ENCODE measurements around the gene CAMK1D.
A peak's percentile ranks its signal among the peaks of the same experiment; 100 is the strongest.

The CAMK1D gene

DNA sequence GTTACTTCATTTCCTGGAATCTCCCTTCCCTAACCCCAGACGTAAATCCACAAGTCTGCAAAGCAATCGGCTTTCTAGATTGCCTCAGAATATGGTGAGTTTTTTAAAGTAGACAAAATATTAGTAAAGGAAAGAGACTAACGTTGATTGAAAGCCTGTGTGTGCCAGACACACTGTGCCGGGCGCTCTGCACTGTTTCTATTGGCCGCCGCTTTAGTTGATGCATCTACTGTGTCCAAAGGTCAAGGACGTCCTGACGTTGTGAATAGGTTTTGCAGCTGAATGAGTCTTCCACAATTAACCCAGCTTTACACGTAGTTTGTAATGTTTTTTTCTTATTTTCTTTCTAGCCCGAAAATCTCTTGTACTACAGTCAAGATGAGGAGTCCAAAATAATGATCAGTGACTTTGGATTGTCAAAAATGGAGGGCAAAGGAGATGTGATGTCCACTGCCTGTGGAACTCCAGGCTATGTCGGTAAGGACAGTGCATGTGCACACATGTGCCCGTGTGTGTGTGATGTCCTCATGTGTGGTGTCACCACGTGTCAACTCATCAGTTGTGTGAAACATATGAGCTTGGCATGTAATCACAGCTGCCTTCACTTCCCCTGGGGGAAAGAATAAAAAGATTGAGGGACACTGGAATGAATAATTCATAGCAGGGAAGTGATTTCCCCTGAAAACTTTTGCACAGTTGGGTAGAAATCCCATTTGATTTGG, 420.1 kb downstream of the CAMK1D start:
- DNase-seq (ENCODE audit: low spot score) = no peak

GRCh38 chr10:12771981-12772760, 422.8 kb downstream of the CAMK1D start:
- DNase-seq (ENCODE audit: low spot score) = no peak

GRCh38 chr10:12772797-12773587, 423.6 kb downstream of the CAMK1D start:
- no peak for DNase-seq (ENCODE audit: low spot score)

DNA sequence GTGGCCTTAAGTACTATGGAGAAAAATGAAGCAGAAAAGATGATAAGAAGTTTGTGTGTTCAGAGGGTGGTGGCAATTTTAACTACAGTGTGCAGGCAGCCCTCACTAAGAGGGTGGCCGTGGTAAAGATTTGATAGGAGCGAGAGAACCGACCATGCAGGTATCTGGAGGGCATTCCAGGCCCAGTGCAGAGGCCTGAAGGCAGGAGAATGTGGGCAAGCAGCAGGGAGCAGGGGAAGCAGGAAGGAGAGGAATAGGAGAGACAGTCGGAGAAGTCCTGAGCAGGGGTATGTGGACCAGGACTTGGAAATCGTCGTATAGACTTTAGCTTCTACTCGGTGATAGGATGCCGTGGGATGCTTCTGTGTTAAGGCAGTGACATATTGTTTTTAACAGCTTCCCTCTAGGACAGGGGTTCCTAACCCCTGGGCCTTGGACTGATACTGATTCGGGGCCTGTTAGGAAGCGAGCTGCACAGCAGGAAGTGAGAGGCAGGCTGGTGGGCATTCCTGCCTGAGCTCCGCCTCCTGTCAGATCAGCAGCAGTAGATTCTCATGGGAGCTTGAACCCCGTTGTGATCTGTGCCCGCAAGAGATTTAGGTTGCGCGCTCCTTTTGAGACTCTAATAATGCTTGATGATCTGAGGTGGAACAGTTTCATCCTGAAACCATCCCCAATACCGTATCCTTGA, 425.0 kb downstream of the CAMK1D start:
- no peak for DNase-seq (ENCODE audit: low spot score)

- DNase-seq (ENCODE audit: low spot score) = no peak
These were observed 428.7 kb downstream of the CAMK1D start for GRCh38 chr10:12777840-12778585.

DNA sequence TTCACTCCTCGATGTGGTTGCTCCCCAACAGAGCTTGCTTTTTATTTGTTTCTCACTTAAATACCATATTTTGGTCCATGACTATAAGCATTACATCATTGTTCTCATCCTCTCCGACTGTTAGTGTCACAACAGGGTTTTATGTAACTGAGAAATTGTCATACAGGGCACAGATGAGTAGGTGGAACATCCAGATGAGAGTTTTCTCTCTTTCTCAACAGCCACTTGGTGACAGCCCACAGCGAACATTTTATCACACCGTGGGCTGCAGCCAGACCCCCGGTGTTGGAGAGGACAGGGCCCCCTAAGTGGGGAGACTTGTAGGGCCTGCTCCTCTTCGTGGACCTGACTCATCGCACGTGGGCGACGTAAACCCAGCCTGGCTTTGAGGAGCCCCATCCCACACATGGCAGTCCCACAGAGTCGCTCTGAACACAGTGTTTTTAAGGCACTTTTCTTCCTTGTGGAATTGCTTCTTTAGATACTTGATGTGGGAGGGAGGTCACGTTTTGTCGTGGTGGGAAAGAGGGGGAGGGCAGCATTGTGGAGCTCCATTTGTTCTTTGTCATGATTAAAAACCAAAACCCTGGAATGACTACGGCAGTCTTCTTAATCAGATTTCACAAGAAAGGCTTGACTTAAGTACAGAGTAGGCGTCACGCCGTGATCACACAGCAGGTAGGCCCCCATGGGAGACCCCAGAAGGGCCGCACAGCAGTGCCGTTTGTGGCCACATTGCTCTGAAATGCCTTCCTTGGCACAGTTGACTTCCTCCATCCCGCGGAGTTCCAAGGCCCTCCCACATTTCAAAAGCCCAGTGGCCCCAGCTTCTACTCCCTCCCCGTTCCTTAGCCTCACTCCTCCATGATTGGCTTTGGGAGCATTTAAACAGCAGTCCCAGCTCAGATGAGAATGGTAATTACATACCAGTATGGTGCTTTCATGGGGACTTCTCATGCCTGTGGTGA, 431.6 kb downstream of the CAMK1D start:
- DNase-seq (ENCODE audit: low spot score) = no peak

- no peak for DNase-seq (ENCODE audit: low spot score)
These were observed 432.6 kb downstream of the CAMK1D start for GRCh38 chr10:12781976-12782375.

DNA sequence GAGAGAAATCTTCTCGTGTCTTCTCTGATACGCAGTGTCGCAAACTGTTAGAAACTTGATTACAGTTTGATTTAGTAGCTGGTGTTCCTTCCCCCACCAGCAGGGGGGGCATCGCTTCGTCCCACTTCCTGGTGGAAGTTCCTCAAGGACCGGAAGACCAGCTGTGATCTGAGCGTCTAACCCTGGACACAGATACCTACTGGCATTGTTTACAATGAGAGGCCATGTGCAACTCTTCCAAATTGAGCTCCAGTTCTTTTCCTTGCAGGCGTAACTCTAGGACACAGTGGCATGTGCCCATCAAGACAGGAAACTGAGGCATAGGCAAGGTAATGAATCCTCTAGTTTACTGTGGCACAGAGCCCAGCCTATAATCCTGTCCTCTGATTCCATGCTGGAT, 433.2 kb downstream of the CAMK1D start:
- peak; percentile 61 for DNase-seq (ENCODE audit: low spot score)

GRCh38 chr10:12783293-12783692, 433.9 kb downstream of the CAMK1D start:
- DNase-seq (ENCODE audit: low spot score) = no peak

DNA sequence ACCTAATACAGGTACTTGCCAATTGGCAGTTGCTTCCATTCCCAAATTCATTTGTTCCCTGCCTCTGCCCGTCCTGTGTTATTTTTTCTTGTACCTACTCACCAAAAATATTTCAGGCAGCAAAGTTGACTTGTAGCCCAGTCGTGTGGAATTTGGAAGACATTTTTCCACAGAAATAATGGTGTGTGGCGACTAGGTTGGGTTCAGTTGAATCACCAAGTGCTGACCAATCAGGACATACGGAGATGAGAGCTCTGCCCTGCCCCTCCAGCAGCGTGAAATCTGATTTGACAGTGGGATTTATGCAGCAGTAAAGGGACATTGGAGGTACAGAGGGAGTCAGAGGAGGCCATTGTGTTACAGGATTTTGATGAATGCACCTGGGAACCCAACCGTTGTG, 435.3 kb downstream of the CAMK1D start:
- DNase-seq (ENCODE audit: low spot score) = no peak

DNA sequence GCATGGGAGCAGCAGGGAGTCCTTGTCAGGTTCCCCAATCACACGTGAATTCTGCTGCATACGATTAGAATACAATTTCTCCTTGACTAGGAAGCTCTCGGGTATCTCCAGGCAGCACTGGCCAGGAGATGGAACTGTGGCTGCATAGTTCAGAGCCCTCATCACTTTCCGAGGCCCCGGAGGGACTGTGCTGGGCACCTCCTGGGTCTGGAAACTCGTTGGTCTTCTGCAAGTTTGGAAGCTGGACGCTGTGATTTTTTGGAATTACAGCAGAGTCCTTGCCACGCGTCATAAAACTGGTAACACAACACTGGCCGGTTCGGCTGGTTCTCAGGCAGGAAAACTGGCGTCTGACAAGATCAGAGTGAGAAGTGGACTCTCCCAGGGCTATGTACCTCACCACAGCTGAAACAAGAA, 436.1 kb downstream of the CAMK1D start:
- DNase-seq (ENCODE audit: low spot score) = no peak

- DNase-seq (ENCODE audit: low spot score) = no peak
These were observed 437.9 kb downstream of the CAMK1D start for GRCh38 chr10:12787297-12787696.

DNA sequence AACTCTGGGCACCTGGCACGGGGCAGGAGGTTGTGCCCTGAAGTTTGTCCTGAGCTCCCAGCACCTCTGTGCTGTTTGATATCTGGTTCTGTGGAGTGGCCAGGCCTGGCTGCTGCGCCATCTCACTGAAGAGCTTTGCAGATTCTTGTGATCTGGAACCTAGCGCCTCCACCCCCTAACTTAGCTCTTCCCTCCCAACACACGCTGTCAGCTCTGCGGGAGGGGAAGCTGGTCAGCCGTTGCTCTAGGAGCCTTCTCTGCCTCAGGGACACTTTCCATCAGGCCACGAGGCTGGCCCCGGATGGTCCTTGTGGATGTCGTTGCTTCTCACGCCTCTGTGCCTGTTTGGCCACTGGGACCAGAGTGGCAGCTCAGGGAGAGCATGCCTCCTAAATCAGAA, 438.9 kb downstream of the CAMK1D start:
- DNase-seq (ENCODE audit: low spot score) = no peak

DNA sequence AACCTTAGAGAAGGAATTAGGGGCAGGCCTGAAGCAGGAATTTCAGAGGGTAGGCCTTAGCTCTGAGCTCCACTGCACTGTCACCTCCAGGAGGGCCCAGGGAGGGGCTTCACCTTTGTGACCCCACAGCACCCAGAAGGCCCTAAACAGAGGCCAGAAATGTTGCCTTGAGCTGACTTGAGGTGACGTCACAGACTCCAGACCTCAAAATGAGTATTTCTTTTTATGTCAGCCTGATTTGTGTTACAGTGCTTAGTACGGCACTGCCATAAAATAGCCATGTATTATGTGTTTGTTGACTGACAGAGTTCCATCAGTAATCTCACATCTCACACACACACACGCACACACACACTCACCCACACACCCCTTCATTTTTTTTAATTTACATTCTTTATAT, 440.9 kb downstream of the CAMK1D start:
- DNase-seq (ENCODE audit: low spot score) = no peak

- no peak for DNase-seq (ENCODE audit: low spot score)
These were observed 442.4 kb downstream of the CAMK1D start for GRCh38 chr10:12791728-12792127.

GRCh38 chr10:12792889-12793556, 443.7 kb downstream of the CAMK1D start:
- DNase-seq (ENCODE audit: low spot score) = no peak

DNA sequence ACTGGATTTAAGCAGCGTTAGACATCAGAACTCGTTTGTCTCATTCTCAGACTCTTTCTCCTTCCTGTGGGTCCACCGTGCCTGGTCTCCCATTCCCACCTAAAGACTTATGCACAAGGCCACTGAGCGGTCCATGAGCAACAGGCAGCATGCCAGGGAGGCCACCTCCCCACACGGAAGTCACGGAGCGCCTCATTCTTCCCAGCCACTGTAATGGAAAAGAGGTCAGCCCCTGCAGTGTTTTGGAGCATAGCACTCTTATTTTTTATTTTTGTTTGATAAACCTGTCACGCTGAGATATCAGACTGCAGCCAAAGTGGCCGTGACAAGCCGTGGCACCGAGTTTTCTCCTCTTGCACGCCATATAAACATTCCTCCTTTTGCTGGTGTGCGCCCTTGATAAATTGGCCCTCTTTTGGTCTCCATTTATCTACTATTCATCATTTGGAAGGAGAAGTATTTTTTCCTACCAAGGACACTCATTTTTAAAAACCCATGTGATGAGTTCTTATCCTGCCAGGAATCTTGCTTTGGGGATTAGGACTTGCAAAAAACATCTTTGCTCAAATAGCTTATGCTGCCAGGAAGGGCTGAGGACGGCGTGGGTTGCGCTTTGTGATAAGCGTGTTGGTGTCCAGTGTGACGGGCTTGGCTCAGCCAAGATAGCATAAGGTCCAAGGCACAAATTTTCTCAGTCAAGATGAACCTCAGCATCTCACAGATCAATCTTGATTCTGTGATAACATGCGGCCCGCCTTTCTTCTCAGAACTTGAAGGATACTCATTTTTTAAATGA, 446.2 kb downstream of the CAMK1D start:
- no peak for DNase-seq (ENCODE audit: low spot score)

- DNase-seq (ENCODE audit: low spot score) = no peak
These were observed 447.2 kb downstream of the CAMK1D start for GRCh38 chr10:12796401-12797160.

Measured in D341Med (cell line).